H1 (cell line): ENCODE results near the gene HPN. TPM values are rescaled to one million over a fixed set of nuclear protein-coding genes. Genes with fewer than 3 reads are reported as not detected.

Experiments used
- ATF3 ChIP-seq: IDR thresholded peaks from 2 replicates; pipeline ENCODE4 v1.6.1; 2011; ENCODE audit warnings: low read depth, mild to moderate bottlenecking, low read length; ENCODE audit not compliant: insufficient read depth
- CHD7 ChIP-seq: fragments of 300-600 bp; sonication (generic); IDR thresholded peaks from 2 replicates; pipeline ENCODE4 v1.7.1; 2012; ENCODE audit warnings: low read length, moderate library complexity, mild to moderate bottlenecking, inconsistent platforms; ENCODE audit not compliant: insufficient replicate concordance
- polyA plus RNA-seq, 7 experiments: library from polyadenylated mRNA; depleted of rRNA in 3 of 7; stranded (reverse) in 5 of 7; unstranded in 2 of 7; fragments of >200 nt in 5 of 7; fragments of 200-250 nt in 2 of 7; gene quantifications; 1 replicate in 5 of 7; 2 replicates in 1 of 7; 4 replicates in 1 of 7; pipeline versions ENCODE4 v1.2.1 to v1.2.3, GENCODE V29; 2011 to 2013; ENCODE audit warnings: missing spikeins in 2 of 7, mixed read lengths in 2 of 7
- total RNA-seq: library from RNA; stranded (reverse); fragmentation: NEBNext Ultra II Directional; extraction: Animal tissue kit (Norgen Biotek cat#: 25700); gene quantifications from 2 replicates; pipeline ENCODE4 v1.2.1, GENCODE V29; 2021

HPN gene
- total and polyA plus RNA-seq, 2 of the 8 experiments (the other 6 are each of a cell fraction or from before 2014, with no cell fraction given): 14.7 to 33.7 TPM

DNA sequence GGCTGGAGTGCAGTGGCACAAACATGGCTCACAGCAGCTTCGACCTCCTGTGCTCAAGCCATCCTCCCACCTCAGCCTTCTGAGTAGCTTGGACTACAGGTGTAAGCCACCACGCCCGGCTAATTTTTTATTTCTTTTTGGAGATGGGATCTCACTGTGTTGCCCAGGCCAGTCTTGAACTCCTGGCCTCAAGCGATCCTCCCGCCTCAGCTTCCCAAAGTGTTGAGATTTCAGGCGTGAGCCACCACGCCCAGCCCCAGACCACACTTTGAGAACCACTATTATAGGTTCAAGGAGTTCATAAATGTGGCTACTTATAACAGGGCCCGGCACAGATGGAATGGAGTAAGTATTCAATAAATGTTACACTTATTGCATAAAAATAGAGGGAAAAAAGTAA, 14.5 kb upstream of the HPN start (continued):
- TF ChIP-seq CHD7 (no peak), ATF3 (no peak)
